ENCODE data around the gene MPP3. TPM values are rescaled to one million over a fixed set of nuclear protein-coding genes. Genes with fewer than 3 reads are reported as not detected.
"Not testable (repeated sequence)": the region's sequence is repeated elsewhere in the genome, so short reads cannot be mapped to it uniquely, and the experiment has no call there.

MPP3 gene
- total and polyA plus RNA-seq, 2 donors (not counting 1 experiment from before 2014, with no cell fraction given): 0.16 TPM; not detected in 1

DNA sequence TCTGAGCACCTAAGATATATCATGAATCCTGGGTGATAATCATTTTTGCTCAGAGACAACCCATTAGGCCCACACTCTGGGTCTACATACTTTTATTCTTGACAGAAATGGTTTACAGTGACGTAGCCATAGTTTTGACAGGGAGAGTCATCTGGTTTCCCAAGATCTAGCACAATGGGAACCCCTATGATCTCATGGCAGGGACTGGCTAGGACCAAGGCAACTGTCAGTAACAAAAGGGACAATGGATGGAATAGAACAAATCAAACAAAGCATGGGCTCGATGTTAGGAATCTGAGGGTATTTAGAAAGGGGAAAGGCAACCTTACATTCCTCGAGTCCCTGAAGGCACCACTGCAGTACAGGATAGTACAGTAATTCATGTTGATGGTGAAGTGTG is 32.2 kb downstream of the MPP3 start:
- Histone ChIP-seq H3K9ac (ENCODE audit: low read length) (no peak overlapping the region), H3K27ac (ENCODE audit: low read length in 2 of 2) (no peak overlapping the region), H3K36me3 (replicated peaks in 1 of 2; ENCODE audit: control extremely low read depth in 1 of 2, control insufficient read depth in 1 of 2, extremely low read depth in 1 of 2, insufficient read depth in 2 of 2, low read length in 1 of 2) (no peaks in the 10 kb centered on the region), H3K4me2 (replicated peaks; ENCODE audit: low read depth, low read length, poor library complexity, severe bottlenecking) (no peak overlapping the region), H3K9me3 (ENCODE audit: control extremely low read depth in 1 of 3, control insufficient read depth in 2 of 3, insufficient read depth in 1 of 3, low read length in 2 of 3) (peaks cover 0 to 5% (median 2%) of the 10 kb centered on the region in 3 donors), H4K20me1 (ENCODE audit: control insufficient read depth, insufficient read depth, low read length, poor library complexity, severe bottlenecking) (no peaks in the 10 kb centered on the region), H3K4me1 (ENCODE audit: control insufficient read depth in 2 of 2, insufficient read depth in 2 of 2, low read length in 2 of 2) (no peaks in the 10 kb centered on the region), H3K4me3 (ENCODE audit: control extremely low read depth in 1 of 5, extremely low read depth in 1 of 5, insufficient read depth in 1 of 5, low read depth in 2 of 5, low read length in 4 of 5) (no peak overlapping the region), H3K27me3 (replicated peaks in 1 of 4; ENCODE audit: control extremely low read depth in 1 of 4, control insufficient read depth in 3 of 4, insufficient read depth in 4 of 4, low read length in 3 of 4) (peaks cover 0 to 8% (median 7%) of the 10 kb centered on the region in 4 experiments), H2AFZ (ENCODE audit: insufficient read depth, low read depth, low read length, poor library complexity, severe bottlenecking) (no peak overlapping the region), H3K79me2 (ENCODE audit: control insufficient read depth, insufficient read depth, low read length) (no peaks in the 10 kb centered on the region)
- no peaks in the 10 kb centered on the region for H3K4me1 Mint-ChIP-seq
- peaks cover 2% of the 10 kb centered on the region for H3K9me3 Mint-ChIP-seq (ENCODE audit: insufficient read depth)
- ChIA-PET CTCF (no interaction called here), POLR2A (no interaction called here)
- no peak overlapping the region for H3K27ac Mint-ChIP-seq
- DNase-seq (no peak), ATAC-seq (ENCODE audit: low read depth) (no peak)
- 80% methylated on average over 2 of the region's 3 CpGs for WGBS (ENCODE audit: insufficient coverage)
- peaks cover 40% of the 10 kb centered on the region for H3K27me3 Mint-ChIP-seq
- no peak for TF ChIP-seq EZH2 (IDR thresholded peaks at IDR 0.05; ENCODE audit: borderline replicate concordance, insufficient read depth, low read depth, low read length, poor library complexity, severe bottlenecking)
- TF ChIP-seq, protein P1, sequence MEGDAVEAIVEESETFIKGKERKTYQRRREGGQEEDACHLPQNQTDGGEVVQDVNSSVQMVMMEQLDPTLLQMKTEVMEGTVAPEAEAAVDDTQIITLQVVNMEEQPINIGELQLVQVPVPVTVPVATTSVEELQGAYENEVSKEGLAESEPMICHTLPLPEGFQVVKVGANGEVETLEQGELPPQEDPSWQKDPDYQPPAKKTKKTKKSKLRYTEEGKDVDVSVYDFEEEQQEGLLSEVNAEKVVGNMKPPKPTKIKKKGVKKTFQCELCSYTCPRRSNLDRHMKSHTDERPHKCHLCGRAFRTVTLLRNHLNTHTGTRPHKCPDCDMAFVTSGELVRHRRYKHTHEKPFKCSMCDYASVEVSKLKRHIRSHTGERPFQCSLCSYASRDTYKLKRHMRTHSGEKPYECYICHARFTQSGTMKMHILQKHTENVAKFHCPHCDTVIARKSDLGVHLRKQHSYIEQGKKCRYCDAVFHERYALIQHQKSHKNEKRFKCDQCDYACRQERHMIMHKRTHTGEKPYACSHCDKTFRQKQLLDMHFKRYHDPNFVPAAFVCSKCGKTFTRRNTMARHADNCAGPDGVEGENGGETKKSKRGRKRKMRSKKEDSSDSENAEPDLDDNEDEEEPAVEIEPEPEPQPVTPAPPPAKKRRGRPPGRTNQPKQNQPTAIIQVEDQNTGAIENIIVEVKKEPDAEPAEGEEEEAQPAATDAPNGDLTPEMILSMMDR (IDR thresholded peaks at IDR 0.05): no peak
- no peak overlapping the region for H3K4me3 Mint-ChIP-seq
- intact Hi-C loops (cut with micrococcal nuclease): no loop called here

DNA sequence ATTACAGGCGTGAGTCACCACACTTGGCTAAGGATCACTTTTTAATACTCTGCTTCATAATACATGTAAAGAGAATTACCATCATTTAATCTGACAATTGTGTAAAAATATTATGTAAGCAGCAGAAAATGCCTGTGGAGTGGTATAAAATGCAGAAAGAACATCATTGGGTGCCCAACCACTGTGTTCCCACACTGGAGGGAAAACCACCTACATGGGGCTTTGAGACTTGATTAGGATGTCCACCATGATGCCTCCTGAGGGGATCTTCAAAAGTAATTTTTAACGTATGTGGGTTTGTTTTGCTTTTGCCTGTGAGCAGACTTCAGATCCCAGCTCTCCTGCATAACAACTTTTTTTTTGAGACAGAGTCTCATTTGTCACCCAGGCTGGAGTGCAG is 33.9 kb downstream of the MPP3 start:
- Histone ChIP-seq H2AFZ (ENCODE audit: insufficient read depth, low read depth, low read length, poor library complexity, severe bottlenecking) (no peak overlapping the region), H3K27me3 (replicated peaks in 1 of 4; ENCODE audit: control extremely low read depth in 1 of 4, control insufficient read depth in 3 of 4, insufficient read depth in 4 of 4, low read length in 3 of 4) (peaks cover 0 to 8% (median 5%) of the 10 kb centered on the region in 4 experiments), H3K4me2 (replicated peaks; ENCODE audit: low read depth, low read length, poor library complexity, severe bottlenecking) (no peak overlapping the region), H3K9ac (ENCODE audit: low read length) (no peak overlapping the region), H3K4me3 (ENCODE audit: control extremely low read depth in 1 of 5, extremely low read depth in 1 of 5, insufficient read depth in 1 of 5, low read depth in 2 of 5, low read length in 4 of 5) (no peak overlapping the region), H3K27ac (ENCODE audit: low read length in 2 of 2) (no peak overlapping the region), H3K79me2 (ENCODE audit: control insufficient read depth, insufficient read depth, low read length) (no peaks in the 10 kb centered on the region), H3K9me3 (ENCODE audit: control extremely low read depth in 1 of 3, control insufficient read depth in 2 of 3, insufficient read depth in 1 of 3, low read length in 2 of 3) (no peaks in the 10 kb centered on the region), H3K4me1 (ENCODE audit: control insufficient read depth in 2 of 2, insufficient read depth in 2 of 2, low read length in 2 of 2) (no peaks in the 10 kb centered on the region), H4K20me1 (ENCODE audit: control insufficient read depth, insufficient read depth, low read length, poor library complexity, severe bottlenecking) (no peaks in the 10 kb centered on the region), H3K36me3 (replicated peaks in 1 of 2; ENCODE audit: control extremely low read depth in 1 of 2, control insufficient read depth in 1 of 2, extremely low read depth in 1 of 2, insufficient read depth in 2 of 2, low read length in 1 of 2) (no peaks in the 10 kb centered on the region)
- no peaks in the 10 kb centered on the region for H3K4me1 Mint-ChIP-seq
- no peaks in the 10 kb centered on the region for H3K9me3 Mint-ChIP-seq (ENCODE audit: insufficient read depth)
- no peak for ATAC-seq (ENCODE audit: low read depth)
- H3K27me3 Mint-ChIP-seq: peaks cover 37% of the 10 kb centered on the region
- CTCF ChIA-PET: no interaction called here
- H3K4me3 Mint-ChIP-seq: no peak overlapping the region
- DNase-seq: no peak
- H3K27ac Mint-ChIP-seq: no peak overlapping the region
- POLR2A ChIA-PET: no interaction called here
- intact Hi-C loops (cut with micrococcal nuclease): no loop called here
- WGBS (ENCODE audit: insufficient coverage): 100% methylated on average over 1 of the region's 2 CpGs
- TF ChIP-seq, protein P1 (IDR thresholded peaks at IDR 0.05): no peak
- TF ChIP-seq EZH2 (IDR thresholded peaks at IDR 0.05; ENCODE audit: borderline replicate concordance, insufficient read depth, low read depth, low read length, poor library complexity, severe bottlenecking): no peak

DNA sequence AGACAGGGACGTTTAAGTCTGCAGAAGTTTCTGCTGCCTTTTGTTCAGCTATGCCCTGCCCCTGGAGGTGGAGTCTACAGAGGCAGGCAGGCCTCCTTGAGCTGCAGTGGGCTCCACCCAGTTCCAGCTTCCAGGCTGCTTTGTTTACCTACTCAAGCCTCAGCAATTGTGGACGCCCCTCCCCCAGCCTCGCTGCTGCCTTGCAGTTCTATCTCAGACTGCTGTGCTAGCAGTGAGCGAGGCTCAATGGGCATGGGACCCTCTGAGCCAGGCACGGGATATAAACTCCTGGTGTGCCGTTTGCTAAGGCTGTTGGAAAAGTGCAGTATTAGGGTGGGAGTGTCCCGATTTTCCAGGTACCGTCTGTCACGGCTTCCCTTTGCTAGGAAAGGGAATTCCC is 34.9 kb downstream of the MPP3 start:
- H3K4me1 Mint-ChIP-seq; intact Hi-C loops (cut with micrococcal nuclease); H3K4me3 Mint-ChIP-seq; H3K27me3 ChIP-seq (replicated peaks in 1 of 4; ENCODE audit: control extremely low read depth in 1 of 4, control insufficient read depth in 3 of 4, insufficient read depth in 4 of 4, low read length in 3 of 4); H3K4me3 ChIP-seq (ENCODE audit: control extremely low read depth in 1 of 5, extremely low read depth in 1 of 5, insufficient read depth in 1 of 5, low read depth in 2 of 5, low read length in 4 of 5); H3K27ac Mint-ChIP-seq; H2AFZ ChIP-seq (ENCODE audit: insufficient read depth, low read depth, low read length, poor library complexity, severe bottlenecking); DNase-seq; H3K36me3 ChIP-seq (replicated peaks in 1 of 2; ENCODE audit: control extremely low read depth in 1 of 2, control insufficient read depth in 1 of 2, extremely low read depth in 1 of 2, insufficient read depth in 2 of 2, low read length in 1 of 2); H3K9me3 ChIP-seq (ENCODE audit: control extremely low read depth in 1 of 3, control insufficient read depth in 2 of 3, insufficient read depth in 1 of 3, low read length in 2 of 3); H3K27ac ChIP-seq (ENCODE audit: low read length in 2 of 2); H3K79me2 ChIP-seq (ENCODE audit: control insufficient read depth, insufficient read depth, low read length); H3K9me3 Mint-ChIP-seq (ENCODE audit: insufficient read depth); H3K4me2 ChIP-seq (replicated peaks; ENCODE audit: low read depth, low read length, poor library complexity, severe bottlenecking); H3K4me1 ChIP-seq (ENCODE audit: control insufficient read depth in 2 of 2, insufficient read depth in 2 of 2, low read length in 2 of 2); CTCF ChIA-PET; H4K20me1 ChIP-seq (ENCODE audit: control insufficient read depth, insufficient read depth, low read length, poor library complexity, severe bottlenecking); ATAC-seq (ENCODE audit: low read depth); H3K9ac ChIP-seq (ENCODE audit: low read length); POLR2A ChIA-PET: not testable (repeated sequence)
- WGBS (ENCODE audit: insufficient coverage): 96% methylated on average over 8 of the region's 9 CpGs
- peaks cover 42% of the 10 kb centered on the region for H3K27me3 Mint-ChIP-seq
